ENCODE data around the gene ROPN1L. TPM values are rescaled to one million over a fixed set of nuclear protein-coding genes. Genes with fewer than 3 reads are reported as not detected.

The ROPN1L gene
- total and polyA plus RNA-seq, 2 donors (not counting 1 experiment from before 2014, with no cell fraction given) = 0.91 TPM; not detected in 1

- H2AFZ ChIP-seq (ENCODE audit: insufficient read depth, low read depth, low read length, poor library complexity, severe bottlenecking) = peak overlapping the region; percentile 96
- peak overlapping the region; percentile 86 for H3K9ac ChIP-seq (ENCODE audit: low read length)
- peaks cover 38% of the 10 kb centered on the region for H3K4me1 Mint-ChIP-seq
- ChIA-PET POLR2A (no interaction called here), CTCF (interaction anchor here (1.1 to 3.4 kb wide), 7 partner anchors 11 to 191 kb away, joined by 3 to 24 read pairs (median 4); no protein-coding TSS in a partner anchor)
- peaks cover 0 to 5% (median 0%) of the 10 kb centered on the region in 4 experiments for H3K27me3 ChIP-seq (replicated peaks in 1 of 4; ENCODE audit: control extremely low read depth in 1 of 4, control insufficient read depth in 3 of 4, insufficient read depth in 4 of 4, low read length in 3 of 4)
- H3K4me1 ChIP-seq (ENCODE audit: control insufficient read depth in 2 of 2, insufficient read depth in 2 of 2, low read length in 2 of 2) = peaks cover 27 to 41% of the 10 kb centered on the region in 2 donors
- peak overlapping the region; percentile 95 for H3K4me2 ChIP-seq (replicated peaks; ENCODE audit: low read depth, low read length, poor library complexity, severe bottlenecking)
- H3K36me3 ChIP-seq (replicated peaks in 1 of 2; ENCODE audit: control extremely low read depth in 1 of 2, control insufficient read depth in 1 of 2, extremely low read depth in 1 of 2, insufficient read depth in 2 of 2, low read length in 1 of 2) = no peaks in the 10 kb centered on the region
- intact Hi-C loops (cut with micrococcal nuclease) = loop anchor here (1.0 to 5.0 kb wide), 5 partner anchors 87 to 319 kb away; partner anchors contain the start of genes ANKRD33B, ATPSCKMT and DAP
- peak overlapping the region; percentile 66 to 85 (median 70) for H3K4me3 ChIP-seq (ENCODE audit: control extremely low read depth in 1 of 5, extremely low read depth in 1 of 5, insufficient read depth in 1 of 5, low read depth in 2 of 5, low read length in 4 of 5)
- DNase-seq (no peak), ATAC-seq (ENCODE audit: low read depth) (peak; percentile 35)
- H3K4me3 Mint-ChIP-seq = peak overlapping the region; percentile 93
- TF ChIP-seq EZH2 (IDR thresholded peaks at IDR 0.05; ENCODE audit: borderline replicate concordance, insufficient read depth, low read depth, low read length, poor library complexity, severe bottlenecking) (no peak), CTCF (IDR thresholded peaks at IDR 0.05) (no peak)
- WGBS (ENCODE audit: insufficient coverage) = under 1% methylated on average over 44 of the region's 44 CpGs
- H4K20me1 ChIP-seq (ENCODE audit: control insufficient read depth, insufficient read depth, low read length, poor library complexity, severe bottlenecking) = no peaks in the 10 kb centered on the region
- no peaks in the 10 kb centered on the region for H3K79me2 ChIP-seq (ENCODE audit: control insufficient read depth, insufficient read depth, low read length)
- H3K9me3 ChIP-seq (ENCODE audit: control extremely low read depth in 1 of 3, control insufficient read depth in 2 of 3, insufficient read depth in 1 of 3, low read length in 2 of 3) = peaks cover 0 to 4% (median 0%) of the 10 kb centered on the region in 3 donors
- peaks cover 4% of the 10 kb centered on the region for H3K27me3 Mint-ChIP-seq
- no peaks in the 10 kb centered on the region for H3K9me3 Mint-ChIP-seq (ENCODE audit: insufficient read depth)
- H3K27ac ChIP-seq (ENCODE audit: low read length in 2 of 2) = no peak overlapping the region
- no peak overlapping the region for H3K27ac Mint-ChIP-seq
These were observed 335 bp downstream of the ROPN1L start for GRCh38 chr5:10441992-10442435.

- peak overlapping the region; percentile 95 for H3K4me2 ChIP-seq (replicated peaks; ENCODE audit: low read depth, low read length, poor library complexity, severe bottlenecking)
- CTCF ChIA-PET = interaction anchor here (1.0 to 3.4 kb wide), 8 partner anchors 11 to 191 kb away, joined by 3 to 24 read pairs (median 4); no protein-coding TSS in a partner anchor
- DNase-seq = no peak
These were observed 897 bp downstream of the ROPN1L start for GRCh38 chr5:10442576-10442975.

More at GRCh38 chr5:10442576-10442975, 897 bp downstream of the ROPN1L start:
- H3K27me3 Mint-ChIP-seq = peaks cover 4% of the 10 kb centered on the region
- Histone ChIP-seq H3K4me1 (ENCODE audit: control insufficient read depth in 2 of 2, insufficient read depth in 2 of 2, low read length in 2 of 2) (peaks cover 27 to 41% of the 10 kb centered on the region in 2 donors), H2AFZ (ENCODE audit: insufficient read depth, low read depth, low read length, poor library complexity, severe bottlenecking) (peak overlapping the region; percentile 96), H3K9me3 (ENCODE audit: control extremely low read depth in 1 of 3, control insufficient read depth in 2 of 3, insufficient read depth in 1 of 3, low read length in 2 of 3) (peaks cover 0 to 4% (median 0%) of the 10 kb centered on the region in 3 donors), H3K9ac (ENCODE audit: low read length) (no peak overlapping the region), H3K36me3 (replicated peaks in 1 of 2; ENCODE audit: control extremely low read depth in 1 of 2, control insufficient read depth in 1 of 2, extremely low read depth in 1 of 2, insufficient read depth in 2 of 2, low read length in 1 of 2) (no peaks in the 10 kb centered on the region), H3K79me2 (ENCODE audit: control insufficient read depth, insufficient read depth, low read length) (no peaks in the 10 kb centered on the region), H3K27ac (ENCODE audit: low read length in 2 of 2) (no peak overlapping the region), H4K20me1 (ENCODE audit: control insufficient read depth, insufficient read depth, low read length, poor library complexity, severe bottlenecking) (no peaks in the 10 kb centered on the region), H3K27me3 (replicated peaks in 1 of 4; ENCODE audit: control extremely low read depth in 1 of 4, control insufficient read depth in 3 of 4, insufficient read depth in 4 of 4, low read length in 3 of 4) (peaks cover 0 to 5% (median 0%) of the 10 kb centered on the region in 4 experiments), H3K4me3 (ENCODE audit: control extremely low read depth in 1 of 5, extremely low read depth in 1 of 5, insufficient read depth in 1 of 5, low read depth in 2 of 5, low read length in 4 of 5) (peak overlapping the region in 3 of 5 experiments; percentile 66 to 85 (median 70))
- POLR2A ChIA-PET = no interaction called here
- no peak for TF ChIP-seq EZH2 (IDR thresholded peaks at IDR 0.05; ENCODE audit: borderline replicate concordance, insufficient read depth, low read depth, low read length, poor library complexity, severe bottlenecking)
- TF ChIP-seq CTCF (IDR thresholded peaks at IDR 0.05) = no peak
- H3K4me3 Mint-ChIP-seq = peak overlapping the region; percentile 93
- peaks cover 40% of the 10 kb centered on the region for H3K4me1 Mint-ChIP-seq
- intact Hi-C loops (cut with micrococcal nuclease) = loop anchor here (5.0 kb wide), 1 partner anchor 120 kb away; the partner anchor contains the start of gene ANKRD33B
- whole genome bisulfite sequencing (ENCODE audit: insufficient coverage) = 15% methylated on average over 3 of the region's 4 CpGs
- H3K27ac Mint-ChIP-seq = no peak overlapping the region
- no peaks in the 10 kb centered on the region for H3K9me3 Mint-ChIP-seq (ENCODE audit: insufficient read depth)
- ATAC-seq (ENCODE audit: low read depth) = no peak
